Sciatic nerve (tissue), 2 donors: ENCODE data around the gene TXNIP. TPM values are rescaled to one million over a fixed set of nuclear protein-coding genes. Genes with fewer than 3 reads are reported as not detected.

ENCODE experiments used
- ATAC-seq: fragments of 200-7000 bp; cut with Tn5 transposase; one replicate; pipeline ENCODE4 v1.9.1; 2020; ENCODE audit warnings: mild to moderate bottlenecking, moderate library complexity
- DNase-seq: peaks from one replicate; pipeline ENCODE4 v3.0.0-alpha.2; 2020; ENCODE audit warnings: low spot score
- intact Hi-C: fragments of 100-400 bp; cut with DNase I; formaldehyde crosslinking; loops from one replicate; pipeline ENCODE4 v1.14.2; 2022
- total RNA-seq: library from RNA; stranded (reverse); fragmentation: NEBNext Ultra II Directional; extraction: Animal tissue kit (Norgen Biotek cat#: 25700); gene quantifications from one replicate; pipeline ENCODE4 v1.2.1, GENCODE V29; 2021
- donor health status: DM: no; HTN: no; CAD: no.
- donor health status: DM: no; HTN: no; CAD: no.

Gene TXNIP
- total RNA-seq, 1 donor from 2014 or later, result 609 TPM

DNA sequence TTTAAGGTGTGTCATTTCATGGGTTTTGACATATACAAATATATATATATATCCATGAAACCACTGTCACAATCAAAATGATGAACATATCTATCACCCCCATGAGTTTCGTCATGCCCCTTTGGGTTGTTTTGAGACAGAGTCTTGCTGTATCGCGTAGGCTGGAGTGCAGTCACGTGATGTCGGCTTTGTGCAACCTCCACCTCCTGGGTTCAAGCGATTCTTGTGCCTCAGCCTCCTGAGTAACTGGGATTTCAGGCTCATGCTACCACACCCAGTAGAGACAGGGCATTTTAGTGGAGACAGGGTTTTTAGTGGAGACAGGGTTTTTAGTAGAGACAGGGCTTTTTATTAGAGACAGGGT lies 17.2 kb upstream of the TXNIP start:
- ATAC-seq, result no peak
- intact Hi-C loops, result loop anchor here (2.0 kb wide), 1 partner anchor 37 kb away; no protein-coding TSS in a partner anchor
- DNase-seq, result no peak

- DNase-seq, result no peak
- ATAC-seq, result peak; percentile 73
- intact Hi-C loops, result loop anchor here (2.0 kb wide), 1 partner anchor 36 kb away; no protein-coding TSS in a partner anchor
Measured at GRCh38 chr1:146012703-146013558, 16.6 kb upstream of the TXNIP start.

DNA sequence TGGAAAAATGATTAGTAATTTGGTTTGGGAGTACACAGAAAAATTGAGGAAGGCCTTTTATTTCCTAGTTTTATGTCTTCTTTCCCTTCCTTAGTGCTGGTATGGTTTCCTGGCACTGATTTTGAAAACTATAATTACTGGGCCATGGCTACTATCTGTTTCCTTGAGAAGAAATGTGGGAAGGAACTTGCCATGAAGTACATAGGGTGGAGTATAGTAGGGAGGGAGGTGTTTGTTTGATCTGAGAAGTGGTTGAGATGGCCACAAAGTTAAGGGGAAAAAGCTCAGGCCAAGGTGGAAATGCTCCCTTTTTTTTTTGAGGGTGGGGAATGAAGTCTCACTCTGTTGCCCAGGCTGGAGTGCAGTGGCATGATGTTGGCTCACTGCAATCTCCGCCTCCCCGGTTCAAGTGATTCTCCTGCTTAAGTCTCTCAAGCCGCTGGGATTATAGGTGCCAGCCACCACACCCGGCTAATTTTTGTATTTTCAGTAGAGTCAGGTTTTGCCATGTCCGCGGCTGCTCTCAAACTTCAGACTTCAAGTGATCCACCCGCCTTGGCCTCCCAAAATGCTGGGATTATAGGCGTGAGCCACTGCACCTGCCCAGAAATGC lies 13.9 kb upstream of the TXNIP start:
- no peak for ATAC-seq

GRCh38 chr1:146007489-146008133 lies 11.2 kb upstream of the TXNIP start:
- DNase-seq (no peak), ATAC-seq (peak; percentile 42)
- intact Hi-C loops, result no loop called here

More for the DNA sequence above, 13.9 kb upstream of the TXNIP start:
- no peak for DNase-seq
- intact Hi-C loops, result no loop called here

- ATAC-seq, result no peak
- DNase-seq, result no peak
- intact Hi-C loops, result no loop called here
Measured at GRCh38 chr1:146001709-146002108, 5.3 kb upstream of the TXNIP start.

GRCh38 chr1:145999321-146000024 lies 3.1 kb upstream of the TXNIP start:
- DNase-seq (no peak), ATAC-seq (peak; percentile 18)

DNA sequence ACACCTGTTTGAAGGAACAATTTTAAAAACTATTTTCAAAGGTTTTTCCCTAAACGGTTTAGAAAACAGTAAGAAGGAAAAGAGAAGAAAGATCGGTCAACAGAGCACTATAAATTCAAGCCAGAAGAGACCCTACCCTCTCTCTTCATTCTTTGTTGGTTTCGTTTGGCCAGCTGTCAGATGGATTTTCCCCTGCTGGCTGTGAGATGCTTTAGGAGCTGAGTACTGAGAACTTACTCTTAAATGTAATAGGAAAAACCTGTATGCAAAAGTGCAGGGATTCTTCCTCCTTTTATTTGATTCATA lies 1.3 kb upstream of the TXNIP start:
- DNase-seq, result no peak
- ATAC-seq, result no peak
- intact Hi-C loops, result no loop called here

More at GRCh38 chr1:145999321-146000024, 3.1 kb upstream of the TXNIP start:
- intact Hi-C loops, result no loop called here

DNA sequence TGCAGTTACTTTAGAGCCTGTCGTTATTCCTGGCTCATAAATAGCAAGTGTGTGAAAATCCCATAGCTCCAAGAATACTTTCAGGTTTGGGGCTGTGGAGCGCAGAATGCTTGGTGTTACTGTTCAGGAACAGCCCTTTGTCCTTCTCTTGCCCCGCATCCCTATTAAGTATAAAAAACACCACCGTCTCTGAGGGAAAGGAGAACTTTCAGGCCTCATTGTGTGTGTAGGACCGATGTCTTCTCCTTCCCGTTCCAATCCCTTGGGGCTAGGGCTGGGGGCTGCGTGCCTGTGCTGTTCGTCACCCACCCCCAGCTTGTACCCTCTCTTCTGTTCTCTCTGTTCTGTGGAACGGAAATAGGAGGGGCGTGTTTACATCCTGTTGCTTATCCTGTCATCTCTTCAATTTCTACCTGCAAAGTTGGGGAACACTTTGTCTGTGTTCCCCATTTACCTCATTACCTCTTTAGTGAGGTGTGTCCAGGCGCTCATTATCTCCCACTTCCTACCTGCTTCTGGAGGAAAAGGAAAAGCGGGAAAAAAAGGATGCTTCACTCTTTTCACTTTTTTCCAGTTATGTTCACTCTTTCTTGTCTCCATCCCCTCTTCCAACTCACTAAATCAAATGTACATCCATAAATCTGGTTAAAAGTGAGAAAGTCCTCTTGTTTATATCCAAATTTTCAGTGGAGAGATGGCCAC lies 788 bp upstream of the TXNIP start:
- ATAC-seq (peak; percentile 41), DNase-seq (no peak)
- intact Hi-C loops, result no loop called here

DNA sequence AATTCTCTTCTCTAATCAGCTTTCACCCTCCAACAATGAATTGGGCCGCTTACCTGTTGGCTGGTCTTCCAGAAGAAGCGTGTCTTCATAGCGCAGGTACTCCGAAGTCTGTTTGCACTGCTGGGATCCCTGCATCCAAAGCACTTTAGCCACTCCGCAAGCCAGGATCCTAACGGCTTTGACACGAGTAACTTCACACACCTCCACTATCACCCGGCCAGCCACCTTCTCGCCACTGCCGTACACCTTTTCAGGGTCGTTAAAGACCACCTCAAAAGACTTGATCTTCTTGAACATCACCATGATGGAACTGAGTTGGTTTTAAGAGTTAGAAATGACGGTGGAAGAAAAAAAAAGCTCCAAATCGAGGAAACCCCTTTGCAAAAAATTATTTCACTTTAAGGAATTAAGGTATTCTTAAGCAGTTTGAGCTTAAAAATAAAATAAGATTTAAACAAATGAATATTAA lies 381 bp downstream of the TXNIP start:
- ATAC-seq, result no peak
- DNase-seq, result no peak
- intact Hi-C loops, result no loop called here

GRCh38 chr1:145995148-145995881 lies 1.1 kb downstream of the TXNIP start:
- intact Hi-C loops, result no loop called here
- DNase-seq (no peak), ATAC-seq (no peak)

DNA sequence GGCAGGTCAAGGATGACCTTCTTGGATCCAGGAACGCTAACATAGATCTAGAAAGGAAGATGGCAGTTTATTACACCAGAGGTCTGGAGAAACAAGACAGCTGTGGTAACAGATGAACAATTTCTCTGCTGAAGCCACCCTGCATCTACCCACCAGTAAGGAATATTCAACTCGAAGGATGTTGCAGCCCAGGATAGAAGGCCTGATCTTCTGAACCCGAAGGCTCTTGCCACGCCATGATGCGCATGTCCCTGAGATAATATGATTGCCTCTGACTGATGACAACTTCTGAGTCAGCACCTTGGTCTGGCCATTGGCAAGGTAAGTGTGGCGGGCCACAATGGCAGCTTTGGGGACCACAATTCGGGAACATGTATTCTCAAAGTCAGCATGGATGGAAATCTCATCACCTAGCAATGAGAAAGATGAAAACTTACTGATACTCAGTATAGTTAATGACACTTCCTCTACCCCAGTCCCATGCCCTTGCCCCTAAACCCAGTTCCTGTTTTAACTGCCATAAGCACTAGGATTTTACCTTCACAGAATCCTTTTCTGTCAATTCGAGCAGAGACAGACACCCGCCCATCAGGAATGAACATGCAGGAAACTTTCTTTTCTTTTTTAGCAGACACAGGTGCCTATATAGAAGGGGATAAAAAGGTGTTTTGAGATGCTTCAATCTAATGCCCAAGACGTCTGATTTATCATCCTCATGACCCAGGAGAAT lies 1.8 kb downstream of the TXNIP start:
- no peak for DNase-seq
- ATAC-seq, result no peak
- intact Hi-C loops, result no loop called here

DNA sequence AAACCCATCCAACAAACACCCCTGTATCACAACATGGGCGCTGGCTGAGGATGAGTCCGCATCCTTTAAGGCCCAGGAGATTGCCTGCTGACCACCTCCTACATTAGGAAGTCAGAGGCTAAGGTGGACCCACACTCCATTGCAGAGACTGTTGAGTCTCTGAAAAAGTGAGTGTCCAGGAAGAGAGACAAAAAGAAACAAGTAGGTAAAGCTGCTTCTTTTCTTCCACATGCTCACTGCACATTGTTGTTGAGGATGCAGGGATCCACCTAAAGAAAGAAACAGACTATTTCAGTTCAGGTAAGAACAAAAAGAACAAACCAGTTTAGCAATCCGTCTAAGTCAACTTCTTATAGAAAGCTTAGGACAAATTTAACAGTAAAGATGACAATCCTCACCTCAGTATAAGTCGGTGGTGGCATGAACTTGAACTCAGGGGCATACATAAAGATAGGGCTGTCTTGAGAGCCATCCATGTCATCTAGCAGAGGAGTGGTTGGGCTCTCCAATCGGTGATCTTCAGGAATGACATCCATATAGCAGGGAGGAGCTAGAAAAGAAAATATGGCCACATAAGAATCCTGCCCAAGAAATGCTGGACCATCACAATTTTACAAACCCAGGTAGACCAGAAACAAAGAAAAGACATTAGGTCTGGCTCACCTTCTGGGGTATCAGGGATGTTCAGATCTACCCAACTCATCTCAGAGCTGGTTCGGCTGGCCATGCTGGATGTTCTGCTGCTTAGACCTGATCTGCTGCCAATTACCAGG lies 2.6 kb downstream of the TXNIP start:
- no peak for ATAC-seq
- intact Hi-C loops, result no loop called here

GRCh38 chr1:145992958-145993617 lies 3.3 kb downstream of the TXNIP start:
- intact Hi-C loops, result no loop called here
- ATAC-seq, result no peak
- no peak for DNase-seq

More for the DNA sequence above, 2.6 kb downstream of the TXNIP start:
- DNase-seq, result no peak

DNA sequence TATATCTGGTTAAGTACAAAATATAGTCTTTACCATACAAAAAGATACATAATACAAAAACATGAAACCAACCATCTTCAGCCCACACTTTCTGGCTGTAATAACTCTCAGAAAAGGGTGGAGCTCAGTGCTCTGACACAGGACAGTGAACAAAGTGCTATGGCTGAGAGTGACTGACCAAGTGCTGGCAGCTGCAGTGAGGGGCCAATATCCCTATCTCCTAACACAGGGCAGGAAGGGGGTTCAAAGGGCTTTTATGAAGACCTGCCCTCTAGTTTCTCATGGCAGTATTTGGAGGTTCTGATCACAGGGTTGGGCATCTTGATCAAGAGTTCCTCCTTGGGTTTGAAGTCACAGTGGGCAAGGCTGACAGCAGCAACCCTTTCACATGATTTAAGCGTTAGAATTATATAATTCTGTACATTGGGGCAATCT lies 3.9 kb downstream of the TXNIP start:
- intact Hi-C loops, result no loop called here
- no peak for ATAC-seq
- DNase-seq, result no peak

DNA sequence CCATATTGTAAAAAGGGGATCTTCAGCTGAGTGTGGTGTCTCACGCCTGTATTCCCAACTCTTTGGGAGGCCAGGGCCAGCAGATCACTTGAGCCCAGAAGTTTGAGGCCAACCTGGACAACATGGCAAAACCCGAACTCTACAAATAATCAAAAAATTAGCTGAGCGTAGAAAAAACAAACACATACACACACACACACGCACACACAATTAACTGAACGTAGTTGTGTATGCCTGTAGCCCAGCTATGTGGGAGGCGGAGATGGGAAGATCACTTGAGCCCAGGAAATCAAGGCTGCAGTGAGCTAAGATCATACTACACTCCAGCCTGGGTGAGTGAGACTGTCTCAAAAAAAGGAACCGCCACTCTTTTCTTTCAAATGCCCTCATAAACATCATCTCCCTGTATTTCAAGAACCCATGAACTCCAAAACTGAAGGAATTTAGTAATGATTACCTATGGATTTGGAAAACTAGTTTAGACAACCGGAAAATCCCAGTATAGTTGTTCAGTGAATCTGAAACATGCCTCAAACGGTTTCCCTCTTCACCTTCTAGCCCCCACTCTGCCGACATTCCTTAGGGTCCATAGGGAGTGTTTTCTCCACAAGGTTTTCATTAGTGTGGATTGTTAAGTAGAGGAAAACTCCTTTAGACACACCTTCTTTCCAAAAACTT lies 4.5 kb downstream of the TXNIP start:
- no peak for DNase-seq

More for the DNA sequence above, 4.5 kb downstream of the TXNIP start:
- intact Hi-C loops, result no loop called here
- ATAC-seq, result peak; percentile 27
